ENCODE measurements around the gene RNF157. TPM values are rescaled to one million over a fixed set of nuclear protein-coding genes. Genes with fewer than 3 reads are reported as not detected.

The RNF157 gene
- total RNA-seq, 1 donor from 2014 or later, result 0.20 TPM

Other genes with a start within 250 kb of the RNF157 start
- gene CDK3, start 239.6 kb downstream of the RNF157 start, total RNA-seq, result 0.22 and 0.79 TPM in 2 replicates
- gene EVPL, start 213.2 kb downstream of the RNF157 start, total RNA-seq, result not detected in 2 replicates
- gene SRP68, start 168.0 kb downstream of the RNF157 start, total RNA-seq, result 20.0 and 21.4 TPM in 2 replicates
- under 0.01 and 0.20 TPM in 2 replicates for gene GALR2, start 165.7 kb downstream of the RNF157 start, total RNA-seq
- gene ZACN, start 161.3 kb downstream of the RNF157 start, total RNA-seq, result not detected in 2 replicates
- gene EXOC7, start 136.7 kb downstream of the RNF157 start, total RNA-seq, result 55.4 and 74.0 TPM in 2 replicates
- not detected in 2 replicates for gene FOXJ1, start 99.2 kb downstream of the RNF157 start, total RNA-seq
- 6.3 and 8.3 TPM in 2 replicates for gene UBALD2, start 24.9 kb upstream of the RNF157 start, total RNA-seq
- 5.2 and 12.1 TPM in 2 replicates for gene QRICH2, start 67.8 kb upstream of the RNF157 start, total RNA-seq
- gene PRPSAP1, start 113.4 kb upstream of the RNF157 start, total RNA-seq, result 69.7 and 103 TPM in 2 replicates
- gene SPHK1, start 144.1 kb upstream of the RNF157 start, total RNA-seq, result 193 and 276 TPM in 2 replicates
- 12.3 and 13.3 TPM in 2 replicates for gene UBE2O, start 212.7 kb upstream of the RNF157 start, total RNA-seq
- not detected in 2 replicates for gene AANAT, start 227.1 kb upstream of the RNF157 start, total RNA-seq

Measured in lung microvascular endothelial cell (primary cell).